Measurements from ENCODE around the gene PFAS.
"Not testable (repeated sequence)": the region's sequence is repeated elsewhere in the genome, so short reads cannot be mapped to it uniquely, and the experiment has no call there.

Gene PFAS, protein sequence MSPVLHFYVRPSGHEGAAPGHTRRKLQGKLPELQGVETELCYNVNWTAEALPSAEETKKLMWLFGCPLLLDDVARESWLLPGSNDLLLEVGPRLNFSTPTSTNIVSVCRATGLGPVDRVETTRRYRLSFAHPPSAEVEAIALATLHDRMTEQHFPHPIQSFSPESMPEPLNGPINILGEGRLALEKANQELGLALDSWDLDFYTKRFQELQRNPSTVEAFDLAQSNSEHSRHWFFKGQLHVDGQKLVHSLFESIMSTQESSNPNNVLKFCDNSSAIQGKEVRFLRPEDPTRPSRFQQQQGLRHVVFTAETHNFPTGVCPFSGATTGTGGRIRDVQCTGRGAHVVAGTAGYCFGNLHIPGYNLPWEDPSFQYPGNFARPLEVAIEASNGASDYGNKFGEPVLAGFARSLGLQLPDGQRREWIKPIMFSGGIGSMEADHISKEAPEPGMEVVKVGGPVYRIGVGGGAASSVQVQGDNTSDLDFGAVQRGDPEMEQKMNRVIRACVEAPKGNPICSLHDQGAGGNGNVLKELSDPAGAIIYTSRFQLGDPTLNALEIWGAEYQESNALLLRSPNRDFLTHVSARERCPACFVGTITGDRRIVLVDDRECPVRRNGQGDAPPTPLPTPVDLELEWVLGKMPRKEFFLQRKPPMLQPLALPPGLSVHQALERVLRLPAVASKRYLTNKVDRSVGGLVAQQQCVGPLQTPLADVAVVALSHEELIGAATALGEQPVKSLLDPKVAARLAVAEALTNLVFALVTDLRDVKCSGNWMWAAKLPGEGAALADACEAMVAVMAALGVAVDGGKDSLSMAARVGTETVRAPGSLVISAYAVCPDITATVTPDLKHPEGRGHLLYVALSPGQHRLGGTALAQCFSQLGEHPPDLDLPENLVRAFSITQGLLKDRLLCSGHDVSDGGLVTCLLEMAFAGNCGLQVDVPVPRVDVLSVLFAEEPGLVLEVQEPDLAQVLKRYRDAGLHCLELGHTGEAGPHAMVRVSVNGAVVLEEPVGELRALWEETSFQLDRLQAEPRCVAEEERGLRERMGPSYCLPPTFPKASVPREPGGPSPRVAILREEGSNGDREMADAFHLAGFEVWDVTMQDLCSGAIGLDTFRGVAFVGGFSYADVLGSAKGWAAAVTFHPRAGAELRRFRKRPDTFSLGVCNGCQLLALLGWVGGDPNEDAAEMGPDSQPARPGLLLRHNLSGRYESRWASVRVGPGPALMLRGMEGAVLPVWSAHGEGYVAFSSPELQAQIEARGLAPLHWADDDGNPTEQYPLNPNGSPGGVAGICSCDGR (N-terminal part only)

DNA sequence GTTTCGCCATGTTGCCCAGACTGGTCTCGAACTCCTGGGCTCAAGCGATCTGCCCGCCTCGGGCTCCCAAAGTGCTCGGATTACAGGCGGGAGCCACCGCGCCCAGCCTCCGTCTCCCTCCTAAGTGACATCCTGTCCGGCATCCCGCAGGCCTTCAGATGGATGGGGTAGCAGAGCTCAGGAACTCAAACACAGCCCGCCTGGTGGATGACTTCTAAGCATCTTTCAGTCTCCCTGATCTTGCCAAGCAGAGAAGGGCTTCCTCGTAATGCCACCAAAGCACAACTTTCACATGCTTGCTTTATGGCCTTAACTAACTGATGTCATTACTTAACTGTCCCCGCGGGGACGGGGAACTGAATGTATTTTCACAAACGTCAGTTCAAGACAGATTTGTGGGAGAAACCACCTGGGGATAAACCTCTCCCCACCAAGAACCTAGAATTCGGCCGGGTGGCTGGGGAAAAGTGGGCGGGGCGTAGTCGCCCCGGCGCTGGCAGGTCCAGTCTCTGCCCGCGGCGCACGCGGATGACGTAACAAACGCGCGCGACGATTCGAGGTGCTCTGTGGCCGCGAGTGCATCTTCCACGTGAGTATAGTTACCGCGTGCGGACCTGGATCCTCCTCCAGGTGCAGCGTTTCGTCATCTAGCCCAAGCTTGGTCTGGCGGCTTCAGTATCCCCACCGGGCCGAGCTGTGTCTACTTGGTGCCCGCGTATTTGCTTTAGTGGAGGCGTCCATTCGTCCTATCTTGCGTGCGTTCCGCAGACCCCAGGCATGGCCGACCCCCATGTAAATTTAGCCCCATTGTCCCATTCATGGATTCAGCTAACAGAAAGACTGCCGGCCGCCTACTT is at the start of gene PFAS:
TSS of gene PFAS (plus strand) at position 539 of the 857 bp plus-strand sequence. CDS start 4,649 bp downstream, outside the sequence.
- DNase-seq: peak; percentile 61

DNA sequence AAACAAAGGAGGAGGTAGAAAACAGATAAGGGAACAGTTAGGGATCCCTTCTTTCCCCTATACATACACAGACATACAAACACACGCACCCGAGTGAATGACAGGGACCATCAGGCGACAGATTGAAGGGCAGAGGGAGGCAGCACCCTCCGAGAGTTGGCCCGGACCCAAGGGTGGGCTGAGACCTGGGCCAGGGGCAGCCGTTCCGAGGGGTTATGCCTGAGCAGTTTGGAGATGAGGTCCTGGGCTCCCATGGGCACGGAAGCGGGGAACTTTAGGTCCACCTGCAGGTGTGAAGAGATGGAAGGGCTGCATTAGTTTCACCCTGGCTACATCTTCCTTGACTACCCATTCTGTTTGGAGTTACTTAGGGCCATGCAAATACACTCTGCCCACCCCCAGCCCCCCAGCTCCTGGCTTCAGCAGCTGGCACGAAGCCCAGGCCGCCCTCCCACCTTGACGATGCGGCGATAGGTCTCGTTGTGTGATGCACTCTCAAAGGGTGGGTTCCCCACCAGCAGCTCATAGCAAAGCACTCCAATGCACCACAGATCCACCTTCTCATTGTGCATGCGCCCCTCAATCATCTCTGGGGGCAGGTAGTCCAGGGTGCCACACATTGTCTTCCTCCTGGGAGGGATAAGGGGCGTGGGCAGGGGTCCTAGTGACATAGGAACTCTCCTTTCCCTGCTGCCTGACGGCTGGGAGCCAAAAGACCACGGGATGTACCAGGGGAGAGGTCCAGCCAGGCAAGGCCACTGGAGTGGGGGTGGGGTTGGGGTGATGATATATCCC is 44.1 kb upstream of the PFAS start:
- no peak for DNase-seq

DNA sequence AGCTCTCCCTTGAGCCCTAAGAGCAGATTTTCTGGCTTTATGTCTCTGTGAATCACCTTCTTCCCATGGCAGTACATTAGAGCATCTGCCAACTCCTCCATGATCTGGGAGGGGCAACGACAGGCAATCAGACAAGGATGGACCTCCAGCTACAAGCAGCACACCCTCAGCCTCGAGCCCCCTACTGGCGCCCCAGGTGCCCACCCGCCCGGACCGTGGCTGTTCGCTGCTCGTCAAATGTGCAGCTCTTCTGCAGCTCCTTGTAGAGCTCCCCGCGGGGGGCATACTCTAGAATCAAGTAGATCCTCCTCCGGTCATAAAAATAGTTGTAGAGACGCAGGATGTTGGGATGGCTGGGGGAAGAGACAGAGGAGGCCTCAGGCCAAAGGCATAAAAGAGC is 42.6 kb upstream of the PFAS start:
- DNase-seq: no peak

DNA sequence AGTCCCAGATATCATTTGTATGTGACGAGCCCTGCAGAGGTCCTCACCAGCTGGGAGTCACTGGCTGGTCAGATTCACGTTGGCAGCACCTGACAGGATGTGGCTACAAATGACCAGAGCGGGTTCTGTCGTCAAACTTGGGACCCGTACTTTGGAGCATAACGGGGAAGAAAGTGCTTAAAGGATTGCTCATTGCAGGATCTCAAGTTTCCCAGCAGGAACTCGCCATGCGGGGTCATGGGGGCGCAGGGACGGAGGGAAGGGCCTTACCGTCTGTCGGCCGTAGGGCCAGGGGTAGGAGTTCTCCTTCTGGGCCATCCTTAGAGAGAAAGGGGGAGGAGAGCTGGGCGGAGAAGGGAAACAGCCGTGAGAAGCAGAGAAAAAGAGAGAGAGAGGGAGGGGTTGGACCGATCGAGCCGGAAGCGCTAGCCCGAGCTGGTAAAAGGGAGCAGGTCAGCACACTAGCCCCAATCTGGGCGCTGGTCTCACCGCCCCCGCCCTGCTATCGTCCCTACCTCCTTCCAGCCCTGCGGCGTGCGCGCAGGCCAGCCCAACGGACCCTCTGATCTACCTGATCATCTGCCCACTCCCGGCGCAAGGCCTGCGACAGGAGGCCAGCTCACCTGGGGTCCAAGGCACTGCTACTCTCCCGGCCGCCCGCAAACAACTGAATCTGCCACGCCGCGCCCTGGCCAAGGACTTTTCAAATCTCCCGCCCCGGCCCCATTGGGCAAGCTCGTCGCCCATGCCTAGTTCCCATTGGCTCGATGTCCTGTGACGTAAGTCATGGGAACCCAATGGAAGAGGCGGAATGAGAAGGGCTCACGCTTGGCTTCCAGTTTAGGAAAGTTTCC is 39.0 kb upstream of the PFAS start, which contains the start of gene AURKB:
TSS of gene AURKB (minus strand) at position 669 of the 854 bp plus-strand sequence. CDS start at position 318, 351 bp downstream.
- peak; percentile 68 for DNase-seq

DNA sequence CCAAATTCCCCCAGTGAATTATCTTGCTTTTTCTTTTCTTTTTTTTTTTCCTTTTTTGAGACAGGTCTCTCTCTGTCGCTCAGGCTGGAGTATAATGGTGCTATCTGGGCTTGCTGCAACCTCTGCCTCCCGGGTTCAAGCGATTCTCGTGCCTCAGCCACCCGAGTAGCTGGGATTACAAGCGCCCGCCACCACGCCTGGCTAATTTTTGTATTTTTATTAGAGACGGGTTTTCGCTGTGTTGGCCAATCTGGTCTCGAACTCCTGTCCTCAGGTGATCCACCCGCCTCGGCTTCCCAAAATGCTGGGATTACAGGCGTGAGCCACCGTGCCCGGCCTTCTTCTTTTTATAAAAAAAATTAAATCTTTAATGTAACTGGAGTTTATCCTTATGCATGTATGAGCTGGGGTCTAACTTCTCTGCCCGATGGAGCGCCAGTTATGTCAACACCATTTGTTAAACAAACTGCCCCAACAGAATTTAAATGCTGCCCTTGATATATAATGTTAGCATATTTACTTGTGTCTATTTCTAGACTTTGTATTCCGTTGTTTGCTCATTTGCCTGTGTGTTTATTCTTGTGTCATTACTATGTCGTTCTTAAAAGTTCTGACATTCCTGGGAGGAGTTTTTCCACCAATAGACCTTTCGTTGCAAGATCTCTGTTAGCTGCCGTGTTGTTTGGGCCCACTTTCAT is 38.2 kb upstream of the PFAS start:
- DNase-seq: no peak

DNA sequence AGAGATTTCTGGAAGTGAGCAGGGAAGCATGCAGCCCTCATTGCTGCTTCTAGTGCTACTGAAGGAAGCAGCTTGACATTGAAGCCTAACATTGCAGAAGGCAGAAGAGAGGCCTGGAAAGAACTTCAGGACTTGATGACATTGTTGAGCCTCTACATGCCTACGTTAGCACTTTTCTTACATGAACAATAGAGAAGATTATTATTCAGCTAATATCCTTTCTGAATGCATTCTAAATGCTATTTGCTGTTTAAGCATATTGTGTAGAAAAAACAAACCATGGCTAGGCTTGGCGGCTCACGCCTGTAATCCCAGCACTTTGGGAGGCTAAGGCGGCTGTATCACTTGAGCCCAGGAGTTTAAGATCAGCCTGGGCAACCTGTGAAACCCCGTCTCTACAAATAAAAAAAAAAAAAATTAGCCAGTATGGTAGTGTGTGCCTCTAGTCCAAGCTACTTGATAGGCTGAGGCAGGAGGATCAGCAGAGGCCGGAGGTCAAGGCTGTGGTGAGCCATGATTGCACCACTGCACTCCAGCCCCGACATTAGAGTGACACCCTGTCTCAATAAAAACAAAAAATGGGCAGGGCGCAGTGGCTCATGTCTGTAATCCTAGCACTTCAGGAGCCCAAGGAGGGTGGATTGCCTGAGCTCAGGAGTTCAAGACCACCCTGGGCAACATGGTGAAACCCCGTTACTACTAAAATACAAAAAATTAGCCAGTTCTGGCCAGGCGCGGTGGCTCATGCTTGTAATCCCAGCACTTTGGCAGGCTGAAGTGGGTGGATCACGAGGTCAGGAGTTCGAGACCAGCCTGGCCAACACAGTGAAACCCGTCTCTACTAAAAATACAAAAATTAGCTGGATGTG is 36.5 kb upstream of the PFAS start:
- DNase-seq: no peak

DNA sequence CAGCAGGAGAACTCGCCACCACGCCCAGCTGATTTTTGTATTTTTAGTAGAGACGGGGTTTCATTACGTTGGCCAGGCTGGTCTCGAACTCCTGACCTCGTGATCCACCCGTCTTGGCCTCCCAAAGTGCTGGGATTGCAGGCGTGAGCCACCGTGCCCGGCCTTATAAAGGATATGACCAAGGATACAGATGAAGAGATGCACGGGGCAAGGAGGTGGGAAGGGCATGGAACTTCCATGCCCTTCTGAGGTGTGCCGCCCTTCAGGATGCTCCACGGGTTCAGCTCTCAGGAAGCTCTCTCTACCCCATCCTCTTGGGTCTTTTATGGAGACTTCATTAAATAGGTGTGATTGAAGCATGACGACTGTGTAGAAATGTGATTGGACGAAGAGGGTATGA is 35.1 kb upstream of the PFAS start:
- DNase-seq: not testable (repeated sequence)

DNA sequence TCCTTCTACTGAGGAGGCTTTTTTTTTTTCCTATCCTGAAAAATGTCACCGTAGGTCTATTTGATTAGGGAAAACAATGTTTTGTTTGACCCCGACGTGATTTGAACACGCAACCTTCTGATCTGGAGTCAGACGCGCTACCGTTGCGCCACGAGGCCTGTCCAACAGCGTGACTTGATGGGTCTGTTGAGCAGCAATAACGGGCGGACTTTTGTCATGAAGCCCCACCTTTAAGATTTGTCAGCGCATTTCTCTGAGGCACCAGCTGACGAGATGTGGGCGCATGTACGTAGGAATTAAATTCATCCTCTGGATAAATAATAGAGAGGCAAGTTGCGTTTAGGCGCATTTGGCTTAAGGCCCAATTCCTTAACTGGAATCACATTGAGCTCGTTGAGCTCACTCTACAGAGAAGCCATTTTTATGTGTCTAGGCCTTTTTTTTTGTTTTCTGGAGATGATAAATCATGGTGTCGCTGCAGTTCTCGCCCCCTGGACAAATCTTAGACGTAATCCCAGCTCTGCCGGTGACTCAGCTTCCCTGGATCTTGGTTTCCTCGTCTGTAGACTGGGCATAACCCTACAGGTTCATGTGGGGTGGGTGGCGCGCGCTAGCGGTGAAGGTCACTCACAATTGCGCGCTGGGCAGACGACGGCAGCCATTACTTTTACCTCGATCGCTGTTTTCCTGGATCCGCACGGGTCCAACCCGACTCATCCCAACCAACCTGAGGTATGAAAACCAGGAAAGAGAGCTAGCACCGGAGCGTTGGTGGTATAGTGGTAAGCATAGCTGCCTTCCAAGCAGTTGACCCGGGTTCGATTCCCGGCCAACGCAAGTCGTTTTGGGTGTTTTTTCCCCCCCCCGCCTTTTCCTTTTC is 28.1 kb upstream of the PFAS start:
- DNase-seq: no peak

DNA sequence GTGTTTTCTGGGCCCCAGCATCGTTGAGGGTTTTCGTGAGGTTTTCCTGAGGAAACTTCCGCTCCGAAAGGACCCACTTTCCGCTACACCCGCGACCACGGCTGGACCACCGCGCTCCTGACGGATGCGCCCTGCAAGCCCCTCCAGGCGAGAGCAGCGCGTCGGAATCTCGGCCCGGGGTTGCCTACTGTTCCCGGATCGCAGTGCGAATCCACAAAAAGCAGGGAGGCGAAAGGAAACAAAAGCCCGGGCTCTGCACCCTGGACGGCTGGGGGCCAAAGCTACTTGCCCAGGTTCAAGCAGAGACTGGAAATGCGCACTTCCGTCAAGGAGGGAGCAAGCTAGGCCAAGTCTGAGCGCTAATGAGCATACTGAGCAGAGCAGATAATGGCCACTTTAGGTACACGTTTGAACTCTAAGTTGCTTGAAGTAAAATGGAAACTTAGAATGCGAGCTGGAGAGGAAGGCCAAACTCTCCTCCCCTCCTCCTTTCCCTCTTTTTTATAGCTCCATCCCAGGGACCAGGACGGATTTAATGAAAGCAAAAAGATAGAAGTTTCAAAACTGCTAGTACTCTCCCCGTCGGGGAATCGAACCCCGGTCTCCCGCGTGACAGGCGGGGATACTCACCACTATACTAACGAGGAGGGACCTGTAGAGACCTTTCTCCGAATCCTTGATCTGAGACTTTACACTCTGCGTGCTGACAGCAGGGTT is 27.3 kb upstream of the PFAS start:
- DNase-seq: no peak

DNA sequence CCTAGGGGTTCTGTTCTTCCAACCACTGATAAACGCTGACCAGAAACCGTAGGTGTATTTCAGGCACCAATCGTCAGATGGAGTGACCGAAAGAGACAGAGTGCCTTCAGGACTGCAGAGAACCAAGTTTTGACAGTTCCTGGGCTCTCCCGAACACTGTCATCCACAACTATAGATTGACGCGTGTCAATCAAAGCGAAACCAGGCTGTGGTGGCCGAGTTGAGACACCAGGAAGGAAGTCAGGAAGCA is 26.8 kb upstream of the PFAS start:
- DNase-seq: no peak

DNA sequence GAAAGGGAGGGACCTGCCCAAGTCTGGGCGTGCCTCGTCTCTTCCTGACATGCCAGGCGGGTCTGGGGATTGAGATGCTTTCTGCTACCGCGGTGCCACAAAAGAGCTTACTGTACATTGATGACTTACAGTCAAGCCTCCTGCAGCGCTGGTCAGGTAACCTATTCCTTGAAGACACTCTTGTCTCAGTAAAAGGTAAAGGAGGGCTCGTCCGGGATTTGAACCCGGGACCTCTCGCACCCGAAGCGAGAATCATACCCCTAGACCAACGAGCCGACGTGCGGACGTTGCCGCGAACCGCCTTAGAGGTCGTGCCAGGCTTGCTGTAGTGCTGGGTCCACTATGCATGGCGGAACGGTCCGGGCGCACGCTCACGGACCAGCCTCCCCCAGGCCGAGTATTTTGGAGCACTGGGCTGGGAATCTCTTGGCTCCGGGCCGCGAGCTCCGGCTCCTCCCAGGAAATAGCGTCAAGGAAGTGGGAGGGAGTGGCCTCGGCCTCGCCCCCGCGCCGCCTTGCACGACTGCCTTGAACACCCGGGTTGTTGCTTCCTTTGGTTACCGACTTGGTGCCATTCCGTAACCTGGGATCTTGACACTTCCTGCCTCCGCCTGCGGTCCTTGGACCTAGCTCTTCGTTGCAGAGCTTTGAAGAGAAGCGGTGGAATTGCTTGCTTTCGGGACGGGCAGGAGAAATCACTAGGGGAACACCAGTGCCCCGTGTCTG is 26.3 kb upstream of the PFAS start:
- DNase-seq: no peak

DNA sequence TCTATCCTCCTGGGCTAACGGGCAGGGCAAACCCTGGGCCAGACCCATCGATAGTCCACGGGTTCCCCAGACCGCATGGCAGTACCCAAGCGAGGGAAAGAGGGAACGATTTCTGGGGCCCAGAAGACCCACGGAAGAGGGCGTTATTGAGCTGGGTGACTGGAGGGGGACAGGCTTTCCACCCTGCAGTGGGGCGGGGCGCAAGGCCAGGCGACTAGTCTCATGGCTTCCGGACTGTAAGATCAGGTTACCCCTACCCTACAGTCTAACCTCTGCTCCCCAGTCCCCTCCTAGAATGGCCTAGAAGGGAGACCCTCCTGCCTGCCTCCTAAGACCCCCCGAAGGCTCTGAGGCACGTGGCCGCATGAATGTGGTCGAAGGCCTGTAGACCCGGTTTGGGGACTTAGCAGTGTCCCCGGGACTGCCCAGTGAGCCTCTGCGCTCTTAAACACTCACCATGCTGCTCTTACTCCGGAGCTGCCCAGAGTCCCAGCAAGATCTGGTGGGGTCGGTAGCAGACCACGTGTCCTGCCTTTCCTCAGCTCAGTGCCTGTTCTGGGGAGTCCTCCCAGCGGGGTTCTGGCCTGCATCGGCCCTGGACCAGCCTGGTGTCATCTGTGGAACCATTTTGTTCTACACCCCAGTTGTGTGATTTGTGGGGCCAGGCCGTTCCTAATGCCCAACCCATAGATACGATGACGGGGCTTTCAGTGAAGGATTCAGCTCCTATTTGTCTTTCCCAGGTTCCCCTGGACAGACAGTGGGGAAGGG is 25.5 kb upstream of the PFAS start:
- DNase-seq: no peak

DNA sequence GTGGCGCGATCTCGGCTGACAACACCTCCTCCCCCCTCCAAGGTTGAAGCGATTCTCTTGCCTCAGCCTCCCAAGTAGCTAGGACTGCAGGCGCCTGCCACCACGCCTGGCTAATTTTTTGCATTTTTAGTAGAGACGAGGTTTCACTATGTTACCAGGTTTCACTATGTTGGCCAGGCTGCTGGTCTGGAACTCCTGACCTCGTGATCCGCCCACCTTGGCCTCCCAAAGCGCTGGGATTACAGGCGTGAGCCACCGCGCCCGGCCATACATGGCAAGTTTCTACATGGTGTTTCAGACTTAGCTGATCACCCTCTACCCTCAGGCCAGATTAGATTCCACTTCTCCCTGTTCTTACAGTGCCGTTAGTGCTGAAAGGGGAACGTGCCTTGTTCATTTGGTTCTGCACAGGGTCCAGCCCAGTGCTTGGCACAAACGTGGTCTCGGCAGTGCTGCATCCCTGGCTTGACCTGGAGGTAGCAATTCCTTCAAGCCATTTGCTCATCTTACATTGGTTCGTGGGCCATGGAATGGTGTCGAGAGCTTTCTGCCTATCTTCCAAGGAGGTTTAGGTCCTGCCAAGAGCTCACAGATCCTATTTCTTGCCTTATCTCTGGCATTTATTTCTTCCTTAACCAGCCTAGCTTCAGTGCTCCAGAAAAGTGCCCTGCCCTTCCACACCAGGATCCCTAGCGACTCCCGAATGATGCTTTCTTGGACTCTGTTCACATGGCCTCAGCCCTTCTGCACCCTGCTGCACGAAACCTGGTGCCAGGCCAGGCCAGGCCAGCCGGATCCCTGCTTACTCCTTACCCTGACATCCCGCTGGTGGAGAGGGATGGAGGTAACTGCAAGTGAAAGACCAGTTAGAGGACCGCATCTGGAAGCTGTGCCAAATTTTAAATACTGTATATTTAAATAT is 23.9 kb upstream of the PFAS start:
- no peak for DNase-seq

DNA sequence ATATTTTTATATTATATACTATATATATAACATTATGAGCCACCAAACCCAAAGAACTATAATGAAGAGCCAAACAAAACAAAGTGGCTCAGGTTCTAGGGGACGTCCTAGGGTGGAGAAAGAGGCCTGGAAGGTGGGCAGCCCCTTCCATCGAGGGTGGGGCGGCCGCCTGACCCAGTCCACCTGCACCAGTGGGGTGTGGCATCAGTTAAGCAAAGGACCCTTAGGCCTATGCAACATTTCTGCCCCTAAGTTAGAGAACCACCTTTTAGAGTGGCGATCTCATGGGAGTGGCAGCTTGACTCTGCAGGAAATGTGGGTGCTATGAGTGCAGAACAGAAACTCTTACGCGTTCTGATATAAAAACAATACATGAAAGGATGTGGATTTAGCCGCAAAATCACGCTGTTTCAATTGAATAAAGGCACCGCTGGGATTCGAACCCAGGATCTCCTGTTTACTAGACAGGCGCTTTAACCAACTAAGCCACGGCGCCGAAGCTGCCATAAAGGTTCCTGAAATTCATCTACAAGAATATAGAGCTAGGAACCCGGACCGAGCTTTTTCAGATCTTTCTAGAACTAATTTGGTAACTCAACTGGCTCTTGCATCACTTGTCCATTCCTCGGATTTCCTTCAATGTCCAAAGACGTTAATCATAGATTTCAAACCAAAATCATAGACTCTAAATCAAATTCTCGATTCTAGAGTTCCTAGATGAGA is 23.1 kb upstream of the PFAS start:
- DNase-seq: no peak
